ENCODE results near the gene MACROD2. TPM values are rescaled to one million over a fixed set of nuclear protein-coding genes. Genes with fewer than 3 reads are reported as not detected.
"Not testable (repeated sequence)": the region's sequence is repeated elsewhere in the genome, so short reads cannot be mapped to it uniquely, and the experiment has no call there.

The MACROD2 gene
- total RNA-seq, 4 donors from 2014 or later: 12.6 to 60.3 (median 18.9) TPM

- no peaks in the 10 kb centered on the region for H3K36me3 ChIP-seq
- no peaks in the 10 kb centered on the region for H3K27me3 ChIP-seq
- H3K4me1 ChIP-seq: no peaks in the 10 kb centered on the region
- no peak for DNase-seq (ENCODE audit: low spot score in 2 of 2)
- no peaks in the 10 kb centered on the region for H3K9me3 ChIP-seq
- 81% methylated on average over 3 of the region's 3 CpGs for WGBS
- no peak overlapping the region for H3K4me3 ChIP-seq
- no peak for TF ChIP-seq POLR2A (IDR thresholded peaks at IDR 0.05)
- no peak for TF ChIP-seq POLR2AphosphoS5 (IDR thresholded peaks at IDR 0.05)
- TF ChIP-seq CTCF (IDR thresholded peaks at IDR 0.05): no peak
- no peak for TF ChIP-seq EP300 (IDR thresholded peaks at IDR 0.05)
- H3K27ac ChIP-seq: no peak overlapping the region
Measured at GRCh38 chr20:15375836-15376235, 1380.5 kb downstream of the MACROD2 start.

GRCh38 chr20:15377603-15378002 is 1382.3 kb downstream of the MACROD2 start:
- not testable (repeated sequence) for H3K36me3 ChIP-seq; DNase-seq (ENCODE audit: low spot score in 2 of 2); H3K4me3 ChIP-seq; H3K27me3 ChIP-seq; H3K27ac ChIP-seq; H3K9me3 ChIP-seq; H3K4me1 ChIP-seq
- 78% methylated on average over 5 of the region's 5 CpGs for WGBS

- H3K36me3 ChIP-seq: no peaks in the 10 kb centered on the region
- WGBS: 70% methylated on average over 2 of the region's 2 CpGs
- H3K4me1 ChIP-seq: no peaks in the 10 kb centered on the region
- no peak overlapping the region for H3K4me3 ChIP-seq
- TF ChIP-seq POLR2A (IDR thresholded peaks at IDR 0.05) (no peak), EP300 (IDR thresholded peaks at IDR 0.05) (no peak), CTCF (IDR thresholded peaks at IDR 0.05) (no peak), POLR2AphosphoS5 (IDR thresholded peaks at IDR 0.05) (no peak)
- no peak for DNase-seq (ENCODE audit: low spot score in 2 of 2)
- H3K27ac ChIP-seq: no peak overlapping the region
- H3K9me3 ChIP-seq: no peaks in the 10 kb centered on the region
- no peaks in the 10 kb centered on the region for H3K27me3 ChIP-seq
Measured at GRCh38 chr20:15378151-15378550, 1382.8 kb downstream of the MACROD2 start.

GRCh38 chr20:15379681-15380296 is 1384.5 kb downstream of the MACROD2 start:
- WGBS: 94% methylated on average over 1 of the region's 1 CpG

GRCh38 chr20:15380770-15381169 is 1385.5 kb downstream of the MACROD2 start:
- Histone ChIP-seq H3K4me3 (no peak overlapping the region), H3K27me3 (no peaks in the 10 kb centered on the region), H3K27ac (no peak overlapping the region), H3K36me3 (no peaks in the 10 kb centered on the region), H3K4me1 (no peaks in the 10 kb centered on the region), H3K9me3 (no peaks in the 10 kb centered on the region)
- TF ChIP-seq POLR2A (IDR thresholded peaks at IDR 0.05) (no peak), POLR2AphosphoS5 (IDR thresholded peaks at IDR 0.05) (no peak), EP300 (IDR thresholded peaks at IDR 0.05) (no peak), CTCF (IDR thresholded peaks at IDR 0.05) (no peak)
- DNase-seq (ENCODE audit: low spot score in 2 of 2): no peak
- WGBS: 81% methylated on average over 1 of the region's 1 CpG

More at GRCh38 chr20:15379681-15380296, 1384.5 kb downstream of the MACROD2 start:
- Histone ChIP-seq H3K27me3 (no peaks in the 10 kb centered on the region), H3K4me3 (no peak overlapping the region), H3K9me3 (no peaks in the 10 kb centered on the region), H3K36me3 (no peaks in the 10 kb centered on the region), H3K4me1 (no peaks in the 10 kb centered on the region), H3K27ac (no peak overlapping the region)
- TF ChIP-seq POLR2AphosphoS5 (IDR thresholded peaks at IDR 0.05) (no peak), EP300 (IDR thresholded peaks at IDR 0.05) (no peak), CTCF (IDR thresholded peaks at IDR 0.05) (no peak), POLR2A (IDR thresholded peaks at IDR 0.05) (no peak)
- DNase-seq (ENCODE audit: low spot score in 2 of 2): no peak

- no peak overlapping the region for H3K4me3 ChIP-seq
Measured at GRCh38 chr20:15387228-15387627, 1391.9 kb downstream of the MACROD2 start.

More at GRCh38 chr20:15387228-15387627, 1391.9 kb downstream of the MACROD2 start:
- DNase-seq (ENCODE audit: low spot score in 2 of 2): no peak
- Histone ChIP-seq H3K4me1 (no peaks in the 10 kb centered on the region), H3K36me3 (no peaks in the 10 kb centered on the region), H3K27me3 (no peaks in the 10 kb centered on the region), H3K9me3 (no peaks in the 10 kb centered on the region), H3K27ac (no peak overlapping the region)
- no peak for TF ChIP-seq POLR2AphosphoS5 (IDR thresholded peaks at IDR 0.05)
- no peak for TF ChIP-seq CTCF (IDR thresholded peaks at IDR 0.05)
- TF ChIP-seq POLR2A (IDR thresholded peaks at IDR 0.05): no peak
- no peak for TF ChIP-seq EP300 (IDR thresholded peaks at IDR 0.05)

Data from suprapubic skin (tissue), 4 donors.